HG02884 (cell line): ENCODE data around the gene DTX4.
"Not testable (repeated sequence)": the region's sequence is repeated elsewhere in the genome, so short reads cannot be mapped to it uniquely, and the experiment has no call there.

Source experiments
- ATAC-seq: cut with Tn5 transposase; IDR thresholded peaks from one replicate; pipeline ENCODE4 v1.9.1; 2021; ENCODE audit warnings: mild to moderate bottlenecking, moderate library complexity; ENCODE audit not compliant: unreplicated experiment

DTX4 gene

DNA sequence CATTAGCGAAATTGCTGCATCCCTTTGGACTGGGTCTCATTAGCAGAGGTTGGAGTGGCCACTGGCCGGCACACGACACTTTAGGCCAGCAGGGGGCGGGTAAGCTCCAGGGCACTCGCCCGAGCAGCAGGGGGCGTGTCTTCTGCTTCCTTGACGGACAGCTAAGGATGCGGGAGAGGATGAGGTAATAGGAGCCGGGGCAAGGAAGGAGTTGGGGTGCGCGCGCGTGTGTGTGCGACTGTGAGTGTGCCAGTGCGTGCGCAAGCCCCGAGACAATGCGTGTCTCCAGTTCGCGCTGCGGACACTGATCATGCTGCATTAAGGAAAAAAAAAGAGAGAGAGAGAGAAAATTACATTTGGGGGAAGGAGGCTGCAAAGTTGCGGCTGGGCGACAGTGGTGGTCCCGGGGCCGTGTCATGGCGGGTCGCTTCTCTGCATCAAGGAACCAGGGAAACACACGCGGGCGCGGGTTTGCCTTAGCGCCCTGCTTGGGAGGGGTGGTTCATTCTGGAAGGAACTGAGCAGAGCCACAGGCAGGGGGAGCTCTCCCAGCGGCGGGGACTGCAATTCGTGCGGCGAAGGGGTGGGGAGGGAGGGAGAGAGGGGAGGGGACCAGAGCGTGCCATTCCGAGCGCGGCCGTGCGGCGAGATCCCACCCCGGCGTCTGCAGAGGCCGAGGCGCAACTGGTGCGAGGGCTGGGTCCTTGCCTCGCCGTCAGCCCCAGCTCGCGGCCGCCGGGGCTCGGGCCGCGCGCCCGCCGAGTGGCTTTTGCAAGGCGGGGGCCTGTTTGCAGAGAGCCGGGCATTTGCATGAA lies at the start of gene DTX4:
DTX4 (plus strand) TSS at position 625 of the 815 bp plus-strand sequence. CDS start 464 bp downstream, outside the sequence.
- peak; percentile 58 for ATAC-seq

DNA sequence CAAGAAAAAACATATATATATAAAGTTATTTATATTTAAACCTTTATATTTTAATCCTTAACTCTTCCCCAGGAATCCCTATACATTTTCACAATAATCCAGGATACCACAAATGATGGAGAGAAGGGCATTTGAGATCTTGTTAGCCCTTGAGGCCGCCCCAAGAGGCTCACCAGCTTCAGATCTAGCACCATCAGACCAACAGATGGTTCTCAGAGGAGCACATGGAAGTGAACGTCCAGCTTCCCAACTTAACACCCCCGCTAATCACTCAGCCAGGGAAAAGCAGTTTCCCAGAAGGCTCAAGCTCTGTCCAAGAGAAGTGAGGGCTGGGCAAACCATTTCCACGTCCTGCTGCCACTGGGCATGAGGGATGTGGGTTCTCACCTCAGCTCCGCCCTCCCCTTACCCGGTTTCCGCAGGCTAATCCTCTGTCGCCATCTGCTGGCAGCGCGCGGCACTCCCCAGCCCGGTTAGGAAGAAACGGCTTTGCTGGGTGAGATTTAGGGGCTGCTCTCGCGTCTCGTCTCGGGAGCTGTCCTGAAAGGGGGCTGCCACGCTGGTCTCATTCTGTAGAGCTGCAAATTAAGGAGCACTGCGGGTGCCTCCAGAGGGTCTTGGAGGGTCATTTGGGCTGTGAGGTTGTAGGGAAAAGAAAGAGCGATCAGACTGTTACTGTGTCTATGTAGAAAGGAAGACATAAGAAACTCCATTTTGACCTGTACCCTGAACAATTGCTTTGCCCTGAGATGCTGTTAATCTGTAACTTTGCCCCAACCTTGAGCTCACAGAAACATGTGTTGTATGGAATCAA lies 36.1 kb upstream of the DTX4 start:
- ATAC-seq, result peak; percentile 98

DNA sequence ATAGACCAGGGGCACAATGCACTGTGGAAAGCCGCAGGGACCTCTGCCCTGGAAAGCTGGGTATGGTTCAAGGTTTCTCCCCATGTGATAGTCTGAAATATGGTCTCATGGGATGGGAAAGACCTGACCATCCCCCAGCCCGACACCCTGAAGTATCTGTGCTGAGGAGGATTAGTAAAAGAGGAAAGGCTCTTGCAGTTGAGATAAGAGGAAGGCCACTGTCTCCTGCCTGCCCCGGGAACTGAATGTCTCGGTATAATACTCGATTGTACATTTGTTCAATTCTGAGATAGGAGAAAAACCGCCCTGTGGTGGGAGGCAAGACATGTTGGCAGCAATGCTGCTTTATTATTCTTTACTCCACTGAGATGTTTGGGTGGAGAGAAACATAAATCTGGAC lies 35.4 kb upstream of the DTX4 start:
- not testable (repeated sequence) for ATAC-seq

DNA sequence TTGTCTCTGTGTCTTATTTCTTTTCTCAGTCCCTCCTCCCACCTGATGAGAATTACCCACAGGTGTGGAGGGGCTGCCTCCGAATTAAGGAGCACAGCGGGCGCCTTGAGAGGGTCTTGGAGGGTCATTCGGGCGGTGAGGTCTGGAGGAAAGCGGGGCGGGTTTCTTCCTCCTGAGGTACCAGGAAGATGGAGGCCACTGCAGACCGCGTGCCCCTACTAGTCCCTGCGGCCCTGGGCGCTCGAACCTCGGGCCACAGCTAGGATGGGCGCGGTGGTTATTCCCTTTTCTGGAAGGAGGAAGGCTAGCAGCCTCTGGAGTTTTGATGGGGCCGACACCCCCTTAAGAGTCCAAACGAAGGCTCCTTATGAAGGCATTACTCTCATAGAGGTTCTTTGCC lies 34.7 kb upstream of the DTX4 start:
- no peak for ATAC-seq

DNA sequence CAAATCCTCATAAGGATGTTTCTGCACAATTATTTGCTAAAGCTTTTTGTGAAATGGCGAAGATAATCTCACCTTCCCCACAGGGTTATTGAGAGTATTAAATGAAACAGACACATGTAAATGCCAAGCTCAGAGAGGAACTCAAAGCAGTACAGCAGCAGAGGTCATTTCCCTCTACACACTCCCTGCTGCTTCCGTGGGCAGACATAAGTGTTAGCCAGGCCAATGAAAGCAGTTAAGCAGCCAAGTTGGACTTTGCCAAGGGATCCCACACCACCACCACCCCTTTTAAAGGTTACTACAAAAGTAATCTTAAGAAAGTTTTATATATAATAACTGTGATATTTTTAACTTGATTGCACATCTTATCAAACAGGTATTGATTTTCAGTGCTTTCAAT lies 33.3 kb upstream of the DTX4 start:
- ATAC-seq, result no peak

DNA sequence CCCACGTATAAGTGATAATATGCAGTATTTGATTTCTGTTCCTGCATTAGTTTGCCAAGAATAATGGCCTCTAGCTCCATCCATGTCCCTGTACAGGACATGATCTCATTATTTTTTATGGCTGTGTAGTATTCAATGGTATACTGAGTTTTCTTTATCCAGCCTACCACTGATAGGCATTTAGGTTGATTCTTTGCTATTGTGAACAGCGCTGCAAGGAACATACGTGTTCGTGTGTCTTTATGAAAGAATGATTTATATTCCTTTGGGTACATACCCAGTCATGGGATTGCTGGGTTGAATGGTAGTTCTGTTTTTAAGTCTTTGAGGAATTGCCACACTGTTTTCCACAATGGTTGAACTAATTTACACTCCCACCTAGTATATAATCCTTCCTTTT lies 30.7 kb upstream of the DTX4 start:
- no peak for ATAC-seq

DNA sequence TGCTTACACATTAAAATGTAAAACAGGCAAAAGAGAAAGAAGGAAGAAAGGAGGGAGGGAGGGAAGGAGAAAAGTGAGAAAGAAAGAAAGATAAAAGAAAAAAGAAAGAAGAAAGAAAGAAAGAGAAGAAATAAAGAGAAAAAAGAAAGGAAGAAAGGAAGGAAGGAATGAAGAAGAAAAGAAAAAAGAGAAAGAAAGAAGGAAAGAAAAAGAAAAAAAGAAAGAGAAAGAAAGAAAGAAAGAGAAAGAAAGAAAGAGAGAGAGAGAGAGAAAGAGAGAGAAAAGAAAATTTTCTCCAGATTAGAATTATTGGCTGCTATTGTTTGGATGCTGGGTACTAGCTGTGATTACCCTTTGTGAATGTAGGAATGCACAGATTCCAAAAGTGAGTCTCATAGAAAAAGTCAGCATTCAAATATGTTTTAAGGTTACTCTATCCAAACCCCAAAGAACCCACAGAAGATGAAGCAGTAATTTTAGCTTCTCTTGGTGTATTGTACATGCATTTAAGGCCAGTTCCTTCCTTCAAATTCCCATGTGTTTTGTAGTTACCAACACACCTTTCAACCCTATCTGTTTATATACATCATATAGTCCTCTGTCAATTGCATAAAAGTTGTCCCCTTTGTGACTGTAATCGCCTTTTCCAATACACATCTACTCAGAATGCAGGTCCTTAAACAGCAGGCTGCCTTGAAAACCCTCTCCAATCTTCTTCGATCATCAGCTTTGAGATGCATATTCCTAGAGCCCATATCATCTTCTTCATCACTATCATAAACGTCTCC lies 30.1 kb upstream of the DTX4 start:
- ATAC-seq, result peak; percentile 0

DNA sequence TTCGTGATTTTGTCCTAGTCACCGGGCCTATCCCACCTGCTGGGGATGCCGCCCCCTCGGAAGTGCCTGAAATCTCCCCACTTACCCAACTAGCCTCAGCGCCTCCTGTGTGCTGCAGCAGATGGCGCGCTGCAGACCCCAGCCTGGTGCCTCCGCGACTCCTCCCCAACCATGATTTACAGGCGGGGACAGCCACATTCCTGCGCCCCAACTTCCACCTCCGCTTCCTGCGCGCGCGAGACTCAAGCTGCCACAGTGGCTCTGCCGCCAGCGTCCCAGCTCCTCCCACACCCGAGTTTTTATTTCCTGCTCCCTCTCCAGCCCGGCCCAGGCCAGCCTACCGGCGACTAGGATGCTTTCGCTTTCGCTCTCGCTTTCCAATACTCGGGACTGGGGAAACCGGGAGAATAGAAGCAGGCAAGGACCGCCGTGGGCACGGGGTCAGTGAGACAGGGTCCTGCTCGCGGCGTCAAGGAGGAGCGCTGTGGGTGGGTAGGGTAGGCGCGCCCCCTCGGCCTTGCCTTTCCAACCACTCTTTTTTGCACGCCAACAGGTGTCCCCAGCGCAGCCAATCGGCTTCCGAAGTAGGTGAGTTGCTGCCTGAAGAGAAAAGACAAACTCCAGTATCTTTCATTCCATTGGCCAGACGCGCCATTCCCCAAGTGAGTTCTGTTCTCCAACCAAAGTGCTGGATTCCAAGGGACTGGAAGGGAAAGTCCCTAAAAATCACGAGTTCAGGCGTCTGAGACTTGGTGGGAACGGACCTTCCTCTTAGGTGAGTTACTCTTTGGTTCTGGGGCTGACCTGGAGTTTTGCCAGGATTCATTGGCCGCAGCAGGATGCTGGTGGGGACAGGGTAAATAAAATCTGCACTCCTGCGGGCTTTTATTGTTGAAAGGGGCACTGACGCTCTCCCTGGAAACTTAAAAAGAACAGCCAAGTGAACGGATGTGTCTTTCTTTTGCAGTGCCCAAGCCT lies 29.1 kb upstream of the DTX4 start, which contains the start of gene FAM111A:
FAM111A (plus strand) TSS at position 327 of the 978 bp plus-strand sequence. CDS start 6,017 bp downstream, outside the sequence.
- ATAC-seq, result peak; percentile 61

DNA sequence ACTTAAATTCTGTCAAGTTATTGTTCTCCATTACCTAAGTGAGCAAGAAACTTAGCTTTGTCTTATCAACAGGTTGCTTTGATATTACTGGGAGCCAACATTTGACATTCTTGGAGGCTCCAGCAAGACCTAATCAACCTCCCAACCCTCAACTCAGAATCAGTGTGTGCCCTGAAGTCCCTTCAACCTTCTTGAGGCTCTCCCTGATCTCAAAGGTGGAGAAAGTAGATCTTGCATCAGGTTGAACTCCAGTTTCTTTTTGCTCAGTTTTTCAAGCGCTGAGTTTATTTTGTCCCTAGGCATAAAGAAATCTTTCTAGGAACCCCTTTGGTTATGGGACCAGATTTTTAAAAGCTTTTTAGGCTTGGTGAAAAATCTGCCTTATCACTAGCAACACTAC lies 27.8 kb upstream of the DTX4 start:
- ATAC-seq, result no peak

DNA sequence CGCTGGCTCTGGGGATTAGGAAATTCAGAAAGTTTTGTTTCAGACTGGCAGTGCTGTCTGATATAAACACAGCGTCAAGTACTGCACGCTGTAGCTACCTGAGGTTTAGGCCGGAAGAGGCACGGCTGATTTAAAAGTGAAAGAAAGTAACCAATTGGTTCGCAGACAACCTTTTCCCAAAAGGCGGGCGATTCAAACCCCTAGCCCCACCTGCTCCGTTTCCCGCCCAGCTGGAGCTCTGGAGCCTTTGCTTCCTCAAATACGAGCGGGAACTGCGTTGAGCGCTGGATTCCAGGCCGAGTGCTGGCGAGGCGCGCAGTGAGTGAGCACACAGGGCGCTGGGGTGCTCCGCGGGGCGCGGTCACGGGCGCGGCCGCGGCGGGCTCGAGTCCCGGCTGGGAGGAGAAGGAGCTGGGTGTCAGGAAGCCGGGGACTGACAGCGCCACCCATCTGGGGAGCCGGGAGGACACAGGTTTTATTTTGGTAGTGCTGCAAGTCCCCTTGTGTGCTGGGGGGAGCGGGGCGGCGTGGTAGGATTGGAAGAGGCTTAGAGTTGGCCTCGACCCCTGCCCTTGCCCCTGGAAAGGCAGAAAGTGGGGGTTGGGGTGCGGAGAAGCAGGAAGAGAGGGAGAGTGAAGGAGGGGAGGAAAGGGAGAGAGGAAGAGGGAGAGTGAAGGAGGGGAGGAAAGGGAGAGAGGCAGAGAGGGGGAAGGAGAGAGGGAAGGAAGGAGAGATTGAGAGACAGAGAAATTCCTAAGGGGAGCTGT lies 27.2 kb upstream of the DTX4 start:
- ATAC-seq, result peak; percentile 56

DNA sequence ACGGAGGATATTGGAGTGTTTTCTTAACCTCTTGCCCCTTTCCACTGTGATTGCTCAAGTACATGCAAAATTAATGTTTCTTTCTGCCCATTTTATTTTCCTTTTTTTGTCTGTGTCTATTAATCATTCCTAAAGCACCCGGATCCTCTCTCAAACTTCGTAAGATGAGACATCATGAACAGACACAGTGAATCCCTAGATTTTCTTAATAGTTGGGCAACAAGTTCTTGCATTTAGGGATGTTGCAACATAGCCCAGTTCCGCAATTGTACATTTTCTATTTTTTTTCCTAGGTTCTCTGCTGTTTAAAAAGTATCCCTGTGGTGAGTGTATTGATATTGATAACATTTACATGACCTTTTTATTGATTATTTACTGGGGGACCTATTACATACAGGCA lies 26.4 kb upstream of the DTX4 start:
- ATAC-seq, result no peak

DNA sequence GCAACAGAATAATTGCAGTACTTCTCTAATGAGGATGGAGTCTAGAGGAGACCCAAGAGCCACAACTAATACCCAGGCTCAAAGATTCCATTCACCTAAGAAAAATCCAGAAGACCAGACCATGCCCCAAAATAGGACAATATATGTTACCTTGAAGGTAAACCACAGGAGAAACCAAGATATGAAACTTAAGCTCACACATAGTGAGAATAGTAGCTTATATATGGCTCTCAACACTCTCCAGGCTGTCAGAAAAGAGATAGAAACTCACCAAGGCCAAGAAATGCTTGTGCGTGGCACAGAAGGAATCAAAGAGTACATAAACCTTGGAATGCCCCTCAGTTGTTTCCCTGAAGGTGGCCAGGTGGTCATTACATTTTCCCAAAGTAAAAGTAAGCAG lies 20.2 kb upstream of the DTX4 start:
- peak; percentile 52 for ATAC-seq

DNA sequence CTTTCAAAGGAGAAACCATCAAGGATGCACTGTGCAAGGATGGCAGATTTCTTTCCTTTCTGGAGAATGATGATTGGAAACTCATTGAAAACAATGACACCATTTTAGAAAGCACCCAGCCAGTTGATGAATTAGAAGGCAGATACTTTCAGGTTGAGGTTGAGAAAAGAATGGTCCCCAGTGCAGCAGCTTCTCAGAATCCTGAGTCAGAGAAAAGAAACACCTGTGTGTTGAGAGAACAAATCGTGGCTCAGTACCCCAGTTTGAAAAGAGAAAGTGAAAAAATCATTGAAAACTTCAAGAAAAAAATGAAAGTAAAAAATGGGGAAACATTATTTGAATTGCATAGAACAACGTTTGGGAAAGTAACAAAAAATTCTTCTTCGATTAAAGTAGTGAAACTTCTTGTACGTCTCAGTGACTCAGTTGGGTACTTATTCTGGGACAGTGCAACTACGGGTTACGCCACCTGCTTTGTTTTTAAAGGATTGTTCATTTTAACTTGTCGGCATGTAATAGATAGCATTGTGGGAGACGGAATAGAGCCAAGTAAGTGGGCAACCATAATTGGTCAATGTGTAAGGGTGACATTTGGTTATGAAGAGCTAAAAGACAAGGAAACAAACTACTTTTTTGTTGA lies 19.5 kb upstream of the DTX4 start:
- ATAC-seq, result peak; percentile 81

DNA sequence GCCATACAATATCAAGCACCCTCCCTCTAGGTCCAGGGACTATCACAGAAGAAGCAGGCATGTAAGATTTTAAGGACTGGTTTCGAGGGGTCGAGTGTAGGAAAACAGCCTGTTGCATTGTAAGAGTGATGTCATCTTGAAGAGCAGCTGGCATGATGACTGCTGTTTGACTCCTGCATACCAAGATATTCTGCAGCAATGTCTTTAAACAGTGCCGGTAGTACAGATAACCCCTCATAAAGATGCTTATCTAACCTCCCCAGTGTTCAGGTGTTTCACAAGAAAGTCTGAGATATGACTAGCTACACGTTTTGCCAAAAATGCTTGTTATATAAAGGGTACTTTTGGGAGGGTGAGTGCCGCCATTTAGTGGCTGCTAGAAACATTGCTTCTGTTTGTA lies 17.3 kb upstream of the DTX4 start:
- no peak for ATAC-seq

DNA sequence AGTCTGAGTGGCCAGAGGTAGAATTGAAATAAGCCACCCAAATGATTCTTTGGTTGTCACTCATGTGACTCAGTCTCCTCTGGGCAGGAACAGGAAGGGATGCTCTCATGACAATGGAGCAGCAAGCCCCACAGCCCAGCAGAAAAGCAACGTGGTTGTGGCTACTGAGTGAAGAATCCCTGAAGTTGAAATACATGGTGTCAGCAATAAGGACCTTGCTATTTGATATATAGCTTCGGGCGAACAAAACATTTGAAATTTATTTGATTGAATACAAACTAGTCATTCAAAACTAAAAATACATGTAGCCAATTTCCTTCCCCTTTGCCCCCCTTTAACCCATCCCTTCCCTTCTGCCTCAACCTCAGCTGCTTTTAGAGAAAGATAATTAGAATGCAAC lies 14.5 kb upstream of the DTX4 start:
- no peak for ATAC-seq

DNA sequence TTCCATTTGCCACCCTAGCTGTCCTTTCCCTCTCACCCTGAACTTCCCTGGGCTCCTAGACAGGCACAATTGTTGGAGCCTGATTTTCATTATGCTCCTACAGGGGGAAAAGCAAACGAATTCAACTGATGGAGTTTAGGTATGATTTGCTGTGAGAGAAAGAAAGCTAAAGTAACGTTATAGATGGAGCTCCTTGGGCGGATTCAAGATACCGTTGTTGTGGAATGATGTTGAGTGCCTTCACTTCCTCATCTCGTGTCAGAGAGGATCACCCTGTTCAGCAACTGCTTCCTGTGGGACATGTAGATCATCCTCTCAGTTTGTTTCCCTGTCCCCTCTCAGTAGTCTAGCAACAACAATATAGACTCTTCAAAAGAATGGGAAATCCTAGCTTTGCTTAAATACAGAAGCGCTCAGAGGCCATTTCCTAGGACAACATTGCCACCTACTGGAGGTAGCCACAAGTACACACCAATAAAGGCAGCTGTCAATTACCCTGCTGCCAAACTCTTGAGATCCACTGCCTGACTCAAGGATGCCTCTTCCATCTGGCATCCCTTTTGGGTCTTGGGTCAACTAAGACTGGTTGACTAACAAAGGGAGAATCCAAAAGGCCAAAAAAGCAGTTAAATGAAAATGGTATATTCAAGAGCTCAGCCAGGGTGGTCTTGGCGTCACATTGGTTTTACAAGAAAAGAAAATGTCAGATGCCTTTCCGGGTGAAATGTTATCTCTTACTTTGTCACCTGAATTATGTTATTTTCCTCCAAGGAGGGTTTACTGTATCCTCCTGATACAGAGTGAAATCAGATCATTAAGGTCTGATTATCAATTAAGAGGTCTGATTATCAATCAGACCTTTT lies 13.5 kb upstream of the DTX4 start:
- ATAC-seq, result peak; percentile 87

DNA sequence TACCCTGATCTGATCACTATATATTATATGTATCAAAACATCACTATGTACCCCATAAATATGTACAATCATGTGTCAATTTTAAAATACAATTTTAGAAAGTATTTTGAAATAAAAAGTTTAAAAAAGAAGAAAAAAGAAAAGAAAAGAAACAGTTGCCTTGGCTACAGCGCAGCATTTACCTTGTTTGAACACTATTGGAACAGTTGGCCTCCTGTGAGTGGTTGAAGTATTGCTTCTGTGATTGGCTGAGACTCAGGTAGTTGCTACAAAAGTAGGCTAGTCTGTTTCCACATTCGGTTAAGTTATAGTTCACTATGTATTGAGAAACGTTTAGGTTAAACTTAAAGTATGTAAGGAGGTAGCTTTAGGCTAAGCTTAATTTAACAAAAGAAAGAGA lies 7.9 kb upstream of the DTX4 start:
- no peak for ATAC-seq
